Stomach (tissue), 9 donors: ENCODE results near the gene MARS2. TPM values are rescaled to one million over a fixed set of nuclear protein-coding genes. Genes with fewer than 3 reads are reported as not detected.

Experiments
- DNase-seq, 2 donors: peaks; one replicate each; pipeline versions ENCODE4 v3.0.0 to v3.0.0-alpha.2; 2013 to 2019
- H3K27ac ChIP-seq, 5 donors: fragments of 200-600 bp in 4 of 5; sonication (generic) in 4 of 5; one replicate each; pipeline ENCODE4 v1.5.1; 2013 to 2019; ENCODE audit warnings: mild to moderate bottlenecking in 1 of 5, moderate library complexity in 1 of 5
- H3K27me3 ChIP-seq, 3 donors: fragments of 200-600 bp; sonication (generic); one replicate each; pipeline ENCODE4 v1.5.1; 2017 to 2019; ENCODE audit warnings: mixed run types in 1 of 3
- H3K36me3 ChIP-seq, 4 donors: fragments of 200-600 bp; sonication (generic); 1 replicate in 3 of 4; 2 replicates in 1 of 4; pipeline ENCODE4 v1.5.1; 2016 to 2019
- H3K4me1 ChIP-seq, 4 donors: fragments of 200-600 bp; sonication (generic); one replicate each; pipeline ENCODE4 v1.5.1; 2016 to 2019
- H3K4me3 ChIP-seq, 4 donors: fragments of 200-600 bp; sonication (generic) in 3 of 4; one replicate each; pipeline ENCODE4 v1.5.1; 2016 to 2019; ENCODE audit warnings: mild to moderate bottlenecking in 1 of 4
- H3K9me3 ChIP-seq, 4 donors: fragments of 200-600 bp; sonication (generic); one replicate each; pipeline ENCODE4 v1.5.1; 2016 to 2019
- CTCF ChIP-seq, 7 experiments: fragments of 450-650 bp in 4 of 7; fragments of 200-600 bp in 3 of 7; sonication (generic) in 3 of 7; IDR thresholded peaks; one replicate each; pipeline ENCODE4 v1.5.1; 2016 to 2019; ENCODE audit warnings: antibody characterized with exemption in 7 of 7, control low read depth in 2 of 7, mild to moderate bottlenecking in 1 of 7
- EP300 ChIP-seq: sonication (generic); formaldehyde crosslinking; IDR thresholded peaks from one replicate; pipeline ENCODE4 v1.6.1; 2017; ENCODE audit warnings: antibody characterized with exemption
- POLR2A ChIP-seq, 4 donors: fragments of 450-650 bp; IDR thresholded peaks; one replicate each; pipeline ENCODE4 v1.6.1; 2016; ENCODE audit warnings: antibody characterized with exemption in 4 of 4, control low read depth in 2 of 4, mild to moderate bottlenecking in 1 of 4, moderate library complexity in 1 of 4
- POLR2AphosphoS5 ChIP-seq, 3 donors: sonication (generic); formaldehyde crosslinking; IDR thresholded peaks; one replicate each; pipeline ENCODE4 v1.6.1; 2016; ENCODE audit warnings: antibody characterized with exemption in 3 of 3
- WGBS, 5 donors: extraction: QIAGEN DNeasy Blood & Tissue Kit in 3 of 5; methylation state at CpG; one replicate each; pipeline versions ENCODE4 v1.1.5 to v1.1.7; 2013 to 2018; 5-methylcytosine and 5-hydroxymethylcytosine counted together
- intact Hi-C: fragments of 100-400 bp; cut with DNase I; formaldehyde crosslinking; loops from one replicate; pipeline ENCODE4 v1.15.1; 2023; ENCODE audit warnings: low total_unique reads
- polyA plus RNA-seq, 3 donors: library from polyadenylated mRNA; stranded (reverse); fragments of 200-250 nt; gene quantifications; one replicate each; pipeline ENCODE4 v1.2.3, GENCODE V29; 2013
- total RNA-seq, 5 donors: library from RNA; depleted of rRNA; stranded (reverse); fragments of >200 nt; gene quantifications; one replicate each; pipeline versions ENCODE4 v1.1.0 to v1.2.3, GENCODE V29; 2014 to 2016
- donor health status: healthy with polysubstance abuse.
- donor health status: Bipolar disorder and iron deficiency.
- donor health status: healthy.

The MARS2 gene
- total and polyA plus RNA-seq, 8 donors: 0.58 to 14.8 (median 4.2) TPM

GRCh38 chr2:197674060-197674459 lies 31.1 kb upstream of the MARS2 start:
- Histone ChIP-seq H3K4me3 (peak overlapping the region in 3 of 4 donors; percentile 11 to 28 (median 25)), H3K36me3 (no peaks in the 10 kb centered on the region), H3K9me3 (no peaks in the 10 kb centered on the region), H3K27me3 (no peaks in the 10 kb centered on the region), H3K27ac (peak overlapping the region in 1 of 5 donors; percentile 66), H3K4me1 (peaks cover 0 to 14% (median 2%) of the 10 kb centered on the region in 4 donors)
- peak in 1 of 2 donors; percentile 47 for DNase-seq
- TF ChIP-seq EP300 (no peak), CTCF (IDR thresholded peaks at IDR 0.05) (no peak)
- intact Hi-C loops: no loop called here
- WGBS, 5 donors: 40 to 56% (median 49%) methylated on average over 1 of the region's 1 CpG

GRCh38 chr2:197674591-197674990 lies 30.6 kb upstream of the MARS2 start:
- Histone ChIP-seq H3K9me3 (no peaks in the 10 kb centered on the region), H3K27ac (peak overlapping the region in 3 of 5 donors; percentile 43 to 66 (median 60)), H3K4me3 (peak overlapping the region; percentile 11 to 28 (median 26)), H3K27me3 (no peaks in the 10 kb centered on the region), H3K4me1 (peaks cover 0 to 14% (median 2%) of the 10 kb centered on the region in 4 donors), H3K36me3 (no peaks in the 10 kb centered on the region)
- WGBS, 5 donors: 29 to 52% (median 40%) methylated on average over 3 of the region's 3 CpGs
- peak in 1 of 2 donors; percentile 54 for DNase-seq
- TF ChIP-seq POLR2AphosphoS5 (IDR thresholded peaks at IDR 0.05) (no peak), POLR2A (IDR thresholded peaks at IDR 0.05) (no peak), CTCF (IDR thresholded peaks at IDR 0.05) (no peak), EP300 (no peak)
- intact Hi-C loops: no loop called here

- no peak for TF ChIP-seq CTCF (IDR thresholded peaks at IDR 0.05)
- no peak for TF ChIP-seq POLR2AphosphoS5 (IDR thresholded peaks at IDR 0.05)
- TF ChIP-seq POLR2A (IDR thresholded peaks at IDR 0.05): no peak
- no peak for TF ChIP-seq EP300
- intact Hi-C loops: no loop called here
- H3K27ac ChIP-seq: peak within 1 kb of the TSS in 4 of 5 donors; percentile 13 to 66 (median 52)
- H3K4me3 ChIP-seq: peak within 1 kb of the TSS; percentile 11 to 28 (median 26)
- no peaks in the 10 kb centered on the region for H3K36me3 ChIP-seq
- peaks cover 0 to 14% (median 2%) of the 10 kb centered on the region in 4 donors for H3K4me1 ChIP-seq
- peak in 1 of 2 donors; percentile 25 for DNase-seq
- H3K9me3 ChIP-seq: no peaks in the 10 kb centered on the region
- 53 to 85% (median 70%) methylated on average over 3 of the region's 3 CpGs for WGBS, 5 donors
- H3K27me3 ChIP-seq: no peaks in the 10 kb centered on the region
Measured at GRCh38 chr2:197675246-197675645, 29.9 kb upstream of the MARS2 start, which contains the start of gene RFTN2. RFTN2 (minus strand) TSS chr2:197675587; CDS start chr2:197675458, 129 bp downstream.

GRCh38 chr2:197675711-197676188 lies 29.4 kb upstream of the MARS2 start:
- peaks cover 0 to 14% (median 2%) of the 10 kb centered on the region in 4 donors for H3K4me1 ChIP-seq
- DNase-seq: peak in 1 of 2 donors; percentile 83
- H3K27ac ChIP-seq: peak overlapping the region in 4 of 5 donors; percentile 13 to 66 (median 52)
- TF ChIP-seq POLR2A (IDR thresholded peaks at IDR 0.05): no peak
- TF ChIP-seq POLR2AphosphoS5 (IDR thresholded peaks at IDR 0.05): no peak
- no peak for TF ChIP-seq CTCF (IDR thresholded peaks at IDR 0.05)
- TF ChIP-seq EP300: no peak
- H3K27me3 ChIP-seq: no peaks in the 10 kb centered on the region
- no peaks in the 10 kb centered on the region for H3K36me3 ChIP-seq
- H3K4me3 ChIP-seq: peak overlapping the region; percentile 11 to 28 (median 26)
- no peaks in the 10 kb centered on the region for H3K9me3 ChIP-seq
- intact Hi-C loops: no loop called here
- 38 to 66% (median 56%) methylated on average over 6 of the region's 6 CpGs for WGBS, 5 donors
